22Rv1 (cell line): Measurements from ENCODE around the gene NOL7.

Experiments
- CTCF ChIP-seq: fragments of 450-650 bp; IDR thresholded peaks from 2 replicates; pipeline ENCODE4 v1.5.1; 2017; ENCODE audit warnings: mild to moderate bottlenecking
- ZFX ChIP-seq: fragments of 450-650 bp; IDR thresholded peaks from 2 replicates; pipeline ENCODE4 v1.6.1; 2017; ENCODE audit warnings: antibody characterized with exemption, borderline replicate concordance

GRCh38 chr6:13624871-13625288 is 9.7 kb downstream of the NOL7 start:
- TF ChIP-seq CTCF (peak; percentile 79), ZFX (no peak)
